WTC11 (cell line): ENCODE results near the gene GPC6. TPM values are rescaled to one million over a fixed set of nuclear protein-coding genes. Genes with fewer than 3 reads are reported as not detected.

Experiments
- ATAC-seq: fragments of 200-7000 bp; cut with Tn5 transposase; 2 replicates; pipeline ENCODE4 v1.10.0; 2021; ENCODE audit warnings: mild to moderate bottlenecking, moderate library complexity
- CTCF ChIA-PET: fragments of 300-600 bp; sonication (Branson Sonifier 250); formaldehyde crosslinking; loops from one replicate; lab custom pipeline; 2021; ENCODE audit warnings: antibody characterized with exemption; lab: Charles Lee
- POLR2A ChIA-PET: fragments of 350-600 bp; sonication (Branson Sonifier 250); formaldehyde crosslinking; loops from one replicate; lab custom pipeline; 2021; ENCODE audit warnings: antibody characterized with exemption; lab: Charles Lee
- DNase-seq: peaks from one replicate; pipeline ENCODE4 v3.0.0; 2021; ENCODE audit warnings: low spot score
- H3K27ac Mint-ChIP-seq: 2 replicates; pipeline ENCODE4 v1.8.0; 2021; ENCODE audit warnings: mixed read lengths
- H3K27me3 Mint-ChIP-seq: 2 replicates; pipeline ENCODE4 v1.8.0; 2021; ENCODE audit warnings: low read depth, mild to moderate bottlenecking, moderate library complexity, mixed read lengths
- H3K36me3 Mint-ChIP-seq: 2 replicates; pipeline ENCODE4 v1.8.0; 2021; ENCODE audit warnings: mixed read lengths
- H3K4me1 Mint-ChIP-seq: 2 replicates; pipeline ENCODE4 v1.8.0; 2022; ENCODE audit warnings: mixed read lengths
- H3K4me3 Mint-ChIP-seq: 2 replicates; pipeline ENCODE4 v1.8.0; 2021; ENCODE audit warnings: mild to moderate bottlenecking, moderate library complexity, mixed read lengths
- H3K9me3 Mint-ChIP-seq: 2 replicates; pipeline ENCODE4 v1.8.0; 2021; ENCODE audit warnings: mixed read lengths
- ARID4B ChIP-seq: sonication (generic); formaldehyde crosslinking; IDR thresholded peaks from 2 replicates; pipeline ENCODE4 v1.8.0; 2023; ENCODE audit warnings: missing genetic modification reagents, mild to moderate bottlenecking, borderline replicate concordance
- CREM ChIP-seq: sonication (generic); formaldehyde crosslinking; IDR thresholded peaks from 2 replicates; pipeline ENCODE4 v1.8.1; 2022; ENCODE audit warnings: mild to moderate bottlenecking, missing genetic modification reagents, moderate library complexity
- ERG ChIP-seq: fragments of 250-450 bp; sonication (Bioruptor Pico); IDR thresholded peaks from 2 replicates; pipeline ENCODE4 v1.8.0; 2021; ENCODE audit warnings: mild to moderate bottlenecking
- FOXK1 ChIP-seq: sonication (generic); formaldehyde crosslinking; IDR thresholded peaks from 2 replicates; pipeline ENCODE4 v1.8.0; 2022; ENCODE audit warnings: mild to moderate bottlenecking, moderate library complexity, missing genetic modification reagents
- FOXP4 ChIP-seq: sonication (generic); formaldehyde crosslinking; IDR thresholded peaks from 2 replicates; pipeline ENCODE4 v1.8.0; 2022; ENCODE audit warnings: mild to moderate bottlenecking, missing genetic modification reagents
- GRHL2 ChIP-seq: fragments of 250-450 bp; sonication (Bioruptor Pico); IDR thresholded peaks from 2 replicates; pipeline ENCODE4 v1.8.0; 2022; ENCODE audit warnings: mild to moderate bottlenecking, moderate library complexity; ENCODE audit not compliant: insufficient replicate concordance, severe bottlenecking
- HMGXB4 ChIP-seq: sonication (generic); formaldehyde crosslinking; IDR thresholded peaks from 2 replicates; pipeline ENCODE4 v1.8.1; 2023; ENCODE audit warnings: mild to moderate bottlenecking, moderate library complexity, missing genetic modification reagents
- JAZF1 ChIP-seq: fragments of 250-450 bp; sonication (Bioruptor Pico); IDR thresholded peaks from 2 replicates; pipeline ENCODE4 v1.9.0; 2021; ENCODE audit warnings: moderate library complexity, mild to moderate bottlenecking, inconsistent platforms
- NFE2L1 ChIP-seq: sonication (generic); formaldehyde crosslinking; IDR thresholded peaks from 2 replicates; pipeline ENCODE4 v1.8.1; 2023; ENCODE audit warnings: missing genetic modification reagents
- PREB ChIP-seq: sonication (generic); formaldehyde crosslinking; IDR thresholded peaks from 2 replicates; pipeline ENCODE4 v1.8.1; 2022; ENCODE audit warnings: mild to moderate bottlenecking, missing genetic modification reagents, moderate library complexity, borderline replicate concordance
- RORB ChIP-seq: fragments of 250-450 bp; sonication (Bioruptor Pico); IDR thresholded peaks from 2 replicates; pipeline ENCODE4 v1.9.0; 2021; ENCODE audit warnings: mild to moderate bottlenecking
- SMAD3 ChIP-seq: sonication (generic); formaldehyde crosslinking; IDR thresholded peaks from 2 replicates; pipeline ENCODE4 v1.8.0; 2022; ENCODE audit warnings: missing genetic modification reagents, mild to moderate bottlenecking, borderline replicate concordance
- SMAD4 ChIP-seq: sonication (generic); formaldehyde crosslinking; IDR thresholded peaks from 2 replicates; pipeline ENCODE4 v1.8.0; 2022; ENCODE audit warnings: mild to moderate bottlenecking, missing genetic modification reagents
- SP1 ChIP-seq: sonication (generic); formaldehyde crosslinking; conservative IDR thresholded peaks from 2 replicates; pipeline ENCODE4 v1.8.1; 2022; ENCODE audit warnings: missing genetic modification reagents
- ZNF532 ChIP-seq: fragments of 250-450 bp; sonication (Bioruptor Pico); IDR thresholded peaks from 2 replicates; pipeline ENCODE4 v1.9.0; 2021; ENCODE audit warnings: mild to moderate bottlenecking, borderline replicate concordance
- total RNA-seq: library from RNA; stranded (reverse); gene quantifications from 3 replicates; pipeline ENCODE4 v1.2.3, GENCODE V29; 2021

Gene GPC6
- total RNA-seq, 1 experiment from 2014 or later, result 19.5 TPM

- TF ChIP-seq ZNF532 (no peak), ARID4B (no peak), NFE2L1 (CRISPR knock-in tag) (no peak), RORB (CRISPR knock-in tag) (no peak), PREB (CRISPR knock-in tag) (no peak), ERG (CRISPR knock-in tag) (no peak), SP1 (no peak), FOXK1 (CRISPR knock-in tag) (no peak), SMAD4 (CRISPR knock-in tag) (no peak), SMAD3 (CRISPR knock-in tag) (no peak), CREM (no peak)
Observed at GRCh38 chr13:94327318-94327717, 1100.7 kb downstream of the GPC6 start (continued).

GRCh38 chr13:94328381-94329041, 1101.9 kb downstream of the GPC6 start:
- H3K9me3 Mint-ChIP-seq, result no peaks in the 10 kb centered on the region
- CTCF ChIA-PET, result no interaction called here
- ATAC-seq (peak; percentile 43), DNase-seq (no peak)
- H3K4me1 Mint-ChIP-seq, result peaks cover 34% of the 10 kb centered on the region
- H3K27me3 Mint-ChIP-seq, result no peaks in the 10 kb centered on the region
- H3K27ac Mint-ChIP-seq, result no peak overlapping the region
- H3K36me3 Mint-ChIP-seq, result no peaks in the 10 kb centered on the region
- POLR2A ChIA-PET, result no interaction called here
- no peak overlapping the region for H3K4me3 Mint-ChIP-seq
- TF ChIP-seq JAZF1 (CRISPR knock-in tag) (no peak), ARID4B (no peak), HMGXB4 (CRISPR knock-in tag) (no peak), FOXP4 (no peak), GRHL2 (CRISPR knock-in tag) (no peak)
